GM19239 (cell line): ENCODE data around the gene DOCK10.

Source experiments
- DNase-seq: peaks from one replicate; pipeline ENCODE4 v3.0.0; 2011; ENCODE audit warnings: low spot score; ENCODE audit not compliant: insufficient read length
- FAIRE-seq: peaks from 2 replicates; lab custom pipeline; 2011; peaks lifted over from hg19 to GRCh38; lab: Jason Lieb, UNC

The DOCK10 gene

GRCh38 chr2:224803930-224804329, 238.3 kb downstream of the DOCK10 start:
- FAIRE-seq, result no peak
- DNase-seq, result no peak

- DNase-seq (no peak), FAIRE-seq (no peak)
These were observed 239.9 kb downstream of the DOCK10 start for GRCh38 chr2:224802407-224802806.

- peak; percentile 31 for FAIRE-seq
- no peak for DNase-seq
These were observed 240.9 kb downstream of the DOCK10 start for GRCh38 chr2:224801360-224801759.

GRCh38 chr2:224799691-224800090, 242.6 kb downstream of the DOCK10 start:
- FAIRE-seq (no peak), DNase-seq (no peak)

- no peak for FAIRE-seq
- DNase-seq, result no peak
These were observed 244.1 kb downstream of the DOCK10 start for GRCh38 chr2:224798180-224798579.

- no peak for DNase-seq
- no peak for FAIRE-seq
These were observed 245.5 kb downstream of the DOCK10 start for GRCh38 chr2:224796695-224797305.

GRCh38 chr2:224793946-224794345, 248.3 kb downstream of the DOCK10 start:
- no peak for FAIRE-seq
- no peak for DNase-seq

- DNase-seq, result no peak
- FAIRE-seq, result no peak
These were observed 255.4 kb downstream of the DOCK10 start for GRCh38 chr2:224786848-224787247.

- FAIRE-seq (peak; percentile 52), DNase-seq (no peak)
These were observed 260.9 kb downstream of the DOCK10 start for GRCh38 chr2:224781400-224781799.

- no peak for DNase-seq
- FAIRE-seq, result no peak
These were observed 261.4 kb downstream of the DOCK10 start for GRCh38 chr2:224780823-224781222.

GRCh38 chr2:224780106-224780505, 262.2 kb downstream of the DOCK10 start:
- DNase-seq, result no peak
- FAIRE-seq, result no peak

- FAIRE-seq (peak; percentile 89), DNase-seq (peak; percentile 25)
These were observed 263.8 kb downstream of the DOCK10 start for GRCh38 chr2:224778474-224778877.

- DNase-seq (no peak), FAIRE-seq (no peak)
These were observed 264.7 kb downstream of the DOCK10 start for GRCh38 chr2:224777559-224777930.

- no peak for FAIRE-seq
These were observed 265.3 kb downstream of the DOCK10 start for GRCh38 chr2:224776795-224777558.

GRCh38 chr2:224775647-224776046, 266.6 kb downstream of the DOCK10 start:
- FAIRE-seq, result no peak
- DNase-seq, result no peak

More at GRCh38 chr2:224776795-224777558, 265.3 kb downstream of the DOCK10 start:
- DNase-seq, result no peak

- no peak for FAIRE-seq
These were observed 267.5 kb downstream of the DOCK10 start for GRCh38 chr2:224774735-224775134.

GRCh38 chr2:224772494-224772893, 269.8 kb downstream of the DOCK10 start:
- no peak for DNase-seq
- no peak for FAIRE-seq

More at GRCh38 chr2:224774735-224775134, 267.5 kb downstream of the DOCK10 start:
- no peak for DNase-seq

GRCh38 chr2:224769489-224769888, 272.8 kb downstream of the DOCK10 start:
- FAIRE-seq (peak; percentile 11), DNase-seq (no peak)

- FAIRE-seq, result peak; percentile 60
- DNase-seq, result no peak
These were observed 277.6 kb downstream of the DOCK10 start for GRCh38 chr2:224764565-224765236.

GRCh38 chr2:224757934-224758548, 284.2 kb downstream of the DOCK10 start:
- DNase-seq, result no peak
- FAIRE-seq, result no peak
